Measurements from ENCODE around the gene PDS5B.
"Not testable (repeated sequence)": the region's sequence is repeated elsewhere in the genome, so short reads cannot be mapped to it uniquely, and the experiment has no call there.

Gene PDS5B

GRCh38 chr13:32804673-32805230, 218.5 kb downstream of the PDS5B start:
- no peak for DNase-seq

- no peak for DNase-seq
These were observed 225.1 kb downstream of the PDS5B start for GRCh38 chr13:32811297-32811800.

GRCh38 chr13:32821149-32821688, 235.0 kb downstream of the PDS5B start:
- no peak for DNase-seq

GRCh38 chr13:32822771-32823170, 236.5 kb downstream of the PDS5B start:
- no peak for DNase-seq

- no peak for DNase-seq
These were observed 237.3 kb downstream of the PDS5B start for GRCh38 chr13:32823597-32823996.

- no peak for DNase-seq
These were observed 237.8 kb downstream of the PDS5B start for GRCh38 chr13:32824061-32824460.

GRCh38 chr13:32824675-32825074, 238.4 kb downstream of the PDS5B start:
- no peak for DNase-seq

GRCh38 chr13:32825481-32825880, 239.2 kb downstream of the PDS5B start:
- no peak for DNase-seq

- DNase-seq: not testable (repeated sequence)
These were observed 240.1 kb downstream of the PDS5B start for GRCh38 chr13:32826372-32826771.

Measured in effector CD4-positive, alpha-beta T cell (primary cell).